HG03175 (cell line): ENCODE results near the gene LIF.
"Not testable (repeated sequence)": the region's sequence is repeated elsewhere in the genome, so short reads cannot be mapped to it uniquely, and the experiment has no call there.

ENCODE experiments used
- ATAC-seq: cut with Tn5 transposase; IDR thresholded peaks from one replicate; pipeline ENCODE4 v1.9.1; 2021; ENCODE audit warnings: mild to moderate bottlenecking, moderate library complexity; ENCODE audit not compliant: unreplicated experiment

LIF gene

DNA sequence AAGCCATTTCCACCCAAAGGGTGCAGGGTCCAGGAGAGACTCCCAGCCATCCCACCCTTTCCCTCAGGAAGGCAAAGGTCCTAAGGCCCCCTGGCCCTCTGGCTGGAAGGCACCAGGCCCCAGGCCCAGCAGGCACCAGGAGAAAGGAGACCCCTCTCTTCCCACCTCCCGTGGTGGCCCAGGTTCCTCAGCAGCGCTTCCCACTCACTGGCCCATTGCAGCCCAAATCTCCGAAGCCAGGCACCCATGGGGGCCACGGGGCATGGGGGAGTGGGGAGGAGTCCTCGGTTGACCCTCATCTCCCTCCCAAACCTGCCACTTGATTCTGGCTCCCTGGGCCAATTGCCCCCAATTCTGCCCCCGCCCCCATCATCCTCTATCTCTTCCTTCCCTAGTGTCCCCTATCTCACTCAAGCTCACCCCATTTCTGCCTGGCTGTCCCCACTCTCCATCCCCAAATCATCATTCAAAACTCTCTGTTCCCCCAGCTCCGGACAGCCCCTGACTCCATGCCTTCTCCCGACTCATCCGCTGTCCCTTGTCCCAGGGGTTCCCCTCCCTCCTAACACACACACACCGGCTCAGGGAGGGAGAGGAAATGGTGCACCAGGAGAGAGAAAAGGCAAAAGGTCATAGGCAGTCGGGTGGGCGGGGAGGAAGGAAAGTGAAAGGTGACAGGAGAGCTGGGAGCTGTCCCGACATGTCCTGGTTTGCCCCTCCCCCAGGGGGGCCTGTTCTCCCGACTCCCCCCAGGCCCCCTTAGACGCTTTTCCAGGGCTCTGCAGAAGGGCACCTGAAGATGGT, 1.2 kb downstream of the LIF start:
- no peak for ATAC-seq

DNA sequence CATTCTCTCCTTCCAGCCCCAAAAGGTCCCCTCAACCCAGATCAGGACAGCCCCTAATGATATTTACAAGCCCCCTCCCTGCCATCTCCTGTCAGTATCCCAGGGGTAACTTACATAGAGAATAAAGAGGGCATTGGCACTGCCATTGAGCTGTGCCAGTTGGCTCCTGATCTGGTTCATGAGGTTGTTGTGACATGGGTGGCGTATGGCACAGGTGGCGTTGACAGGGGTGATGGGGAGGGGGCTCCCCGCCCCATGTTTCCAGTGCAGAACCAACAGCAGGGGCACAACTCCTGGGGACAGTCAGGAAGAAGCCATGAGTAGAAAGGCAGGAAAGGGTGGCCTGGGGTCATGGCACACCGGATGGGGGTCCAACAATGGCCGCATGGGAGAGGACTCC, 1.9 kb downstream of the LIF start:
- ATAC-seq, result no peak

DNA sequence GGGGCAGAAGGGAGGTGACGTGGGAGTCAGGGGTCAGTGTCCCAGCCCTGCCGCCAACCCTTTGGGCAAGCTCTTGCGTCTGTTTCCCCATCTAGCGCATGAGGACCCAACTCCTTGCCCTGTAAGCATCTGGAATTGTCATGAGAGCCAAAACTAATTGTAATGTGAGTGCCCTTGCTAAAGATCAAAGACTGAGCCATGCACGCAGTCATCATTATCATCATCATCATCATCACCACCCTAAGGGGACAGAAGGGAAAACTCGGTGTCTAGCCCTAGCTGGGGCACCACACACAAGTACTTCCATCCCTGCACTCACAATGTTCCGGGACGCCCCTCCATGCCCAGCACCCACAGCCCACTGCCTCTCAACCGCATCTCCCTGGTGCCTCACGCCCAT, 2.5 kb downstream of the LIF start:
- no peak for ATAC-seq

DNA sequence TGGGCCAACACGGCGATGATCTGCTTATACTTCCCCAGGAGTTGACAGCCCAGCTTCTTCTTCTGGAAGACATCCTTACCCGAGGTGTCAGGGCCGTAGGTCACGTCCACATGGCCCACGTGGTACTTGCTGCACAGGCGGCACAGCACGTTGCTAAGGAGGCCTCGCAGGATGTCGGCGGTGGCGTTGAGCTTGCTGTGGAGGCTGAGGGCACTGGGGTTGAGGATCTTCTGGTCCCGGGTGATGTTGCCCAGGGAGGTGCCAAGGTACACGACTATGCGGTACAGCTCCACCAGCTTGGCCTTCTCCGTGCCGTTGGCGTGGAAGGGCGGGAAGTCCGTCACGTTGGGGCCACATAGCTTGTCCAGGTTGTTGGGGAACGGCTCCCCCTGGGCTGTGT, 2.9 kb downstream of the LIF start:
- no peak for ATAC-seq

DNA sequence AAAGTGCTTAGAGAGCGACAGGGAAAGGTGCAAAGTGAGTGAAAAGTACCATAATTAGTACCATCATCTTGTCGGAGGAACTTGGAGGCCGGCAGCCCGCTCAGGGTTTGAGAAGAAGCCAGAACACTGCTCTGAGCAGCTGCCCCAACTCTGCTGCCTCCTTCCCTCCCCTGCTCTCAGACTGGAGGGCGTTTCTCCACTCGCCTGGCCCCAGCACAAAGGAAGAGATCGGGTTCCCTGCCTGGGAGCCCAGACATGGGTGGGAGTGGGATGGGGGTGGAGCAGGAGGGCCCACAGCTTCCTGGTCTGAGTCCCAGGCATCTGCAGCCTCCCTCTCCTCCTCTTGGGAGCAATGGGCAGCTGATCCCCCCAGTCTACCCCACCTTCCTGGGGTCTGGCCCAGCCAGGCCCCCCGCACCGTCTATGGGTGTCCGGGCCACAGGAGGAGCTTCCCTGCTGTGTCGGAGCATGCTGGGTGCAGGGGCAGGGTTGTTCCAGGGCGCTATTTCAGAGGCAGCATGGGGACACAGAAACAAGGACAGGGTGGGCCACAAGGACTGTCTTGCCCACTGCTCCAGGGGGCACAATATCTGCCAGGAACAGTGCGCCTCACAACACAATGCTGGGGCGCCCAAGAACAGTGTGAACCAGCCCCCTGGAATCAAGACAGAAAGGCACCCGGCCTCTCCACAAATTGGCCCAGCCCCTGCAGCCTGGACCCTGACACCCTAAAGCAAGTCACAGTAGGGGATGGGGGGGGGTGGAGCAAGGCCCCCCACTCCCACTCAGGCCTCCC, 4.8 kb downstream of the LIF start:
- no peak for ATAC-seq

DNA sequence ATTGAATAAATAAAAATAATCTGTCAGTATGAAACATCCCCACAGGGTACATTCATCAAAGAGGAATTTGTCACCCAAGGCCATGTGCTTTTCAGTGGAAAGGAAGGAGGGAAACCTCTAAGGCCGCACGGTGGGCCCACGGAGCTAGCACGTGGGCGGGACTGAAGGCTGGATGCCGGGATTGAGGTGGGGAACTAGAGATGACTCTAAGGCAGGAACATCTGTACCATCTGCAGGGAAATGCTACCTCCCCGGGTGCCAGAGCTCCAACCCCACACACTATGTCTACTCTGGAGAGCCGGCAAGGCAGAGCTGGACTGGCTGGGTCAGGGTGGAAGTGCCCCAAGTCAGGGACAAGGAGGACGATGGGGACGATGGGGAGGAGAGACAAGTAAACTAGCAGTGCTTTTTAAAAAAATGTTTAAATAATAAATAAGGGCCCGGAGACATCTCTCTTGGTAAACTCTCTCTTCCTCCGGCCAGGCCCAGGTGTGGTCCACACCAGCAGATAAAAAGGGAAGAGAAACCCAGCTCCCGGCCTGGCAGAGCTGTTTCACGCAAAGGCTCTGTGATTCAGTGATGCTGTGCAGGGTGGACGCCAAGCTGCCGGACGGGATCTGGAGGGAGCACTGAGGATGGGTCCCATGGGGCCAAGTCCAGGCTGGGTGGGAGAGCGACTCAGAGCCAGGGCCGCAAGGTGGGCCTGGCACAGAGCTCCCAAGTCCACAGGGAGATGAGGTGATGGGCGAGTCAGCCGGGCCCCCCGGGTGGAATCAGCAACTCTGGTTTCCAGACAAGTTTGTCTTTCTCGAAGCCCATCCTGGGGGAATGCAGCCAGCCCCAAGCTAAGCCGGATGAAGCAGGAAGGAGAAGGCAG, 5.8 kb downstream of the LIF start:
- ATAC-seq, result no peak

DNA sequence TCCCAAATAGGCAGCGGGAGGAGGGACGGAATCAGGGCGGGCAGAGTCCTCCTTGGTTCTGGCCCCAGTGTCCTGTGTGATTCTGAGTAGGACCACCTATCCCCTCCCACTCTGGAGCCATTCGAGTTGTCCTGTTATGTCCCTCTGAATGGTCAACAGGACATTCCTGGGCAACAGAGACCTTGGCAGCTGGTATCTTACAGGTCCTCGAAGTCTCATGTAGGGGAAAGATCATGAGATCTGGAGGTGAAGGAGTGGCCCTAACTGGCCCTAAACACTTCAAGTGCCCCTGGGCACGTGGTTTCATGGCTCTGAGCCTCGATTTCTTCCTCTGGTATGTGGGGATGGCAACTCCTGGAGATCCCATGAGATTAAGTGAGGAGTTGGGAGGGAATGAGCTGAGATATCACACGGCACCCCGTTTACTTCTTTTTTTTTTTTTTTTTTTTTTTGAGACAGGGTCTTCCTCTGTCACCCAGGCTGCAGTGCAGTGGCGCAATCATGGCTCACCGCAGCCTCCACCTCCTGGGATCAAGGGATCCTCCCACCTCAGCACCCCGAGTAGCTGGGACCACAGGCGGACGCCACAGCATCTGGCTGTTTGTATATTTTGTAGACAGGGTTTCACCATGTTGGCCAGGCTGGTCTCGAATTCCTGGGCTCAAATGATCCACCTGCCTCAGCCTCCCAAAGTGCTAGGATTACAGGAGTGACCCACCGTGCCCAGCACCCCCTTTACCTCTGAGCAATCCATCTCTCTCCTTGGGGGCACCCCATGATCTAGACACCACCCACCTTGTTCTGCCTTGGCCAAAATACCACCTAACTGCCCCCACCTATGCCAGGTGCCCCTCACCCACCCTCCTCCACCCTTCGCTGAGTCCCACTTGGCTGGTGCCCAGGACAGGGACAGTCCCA, 6.8 kb downstream of the LIF start:
- no peak for ATAC-seq

DNA sequence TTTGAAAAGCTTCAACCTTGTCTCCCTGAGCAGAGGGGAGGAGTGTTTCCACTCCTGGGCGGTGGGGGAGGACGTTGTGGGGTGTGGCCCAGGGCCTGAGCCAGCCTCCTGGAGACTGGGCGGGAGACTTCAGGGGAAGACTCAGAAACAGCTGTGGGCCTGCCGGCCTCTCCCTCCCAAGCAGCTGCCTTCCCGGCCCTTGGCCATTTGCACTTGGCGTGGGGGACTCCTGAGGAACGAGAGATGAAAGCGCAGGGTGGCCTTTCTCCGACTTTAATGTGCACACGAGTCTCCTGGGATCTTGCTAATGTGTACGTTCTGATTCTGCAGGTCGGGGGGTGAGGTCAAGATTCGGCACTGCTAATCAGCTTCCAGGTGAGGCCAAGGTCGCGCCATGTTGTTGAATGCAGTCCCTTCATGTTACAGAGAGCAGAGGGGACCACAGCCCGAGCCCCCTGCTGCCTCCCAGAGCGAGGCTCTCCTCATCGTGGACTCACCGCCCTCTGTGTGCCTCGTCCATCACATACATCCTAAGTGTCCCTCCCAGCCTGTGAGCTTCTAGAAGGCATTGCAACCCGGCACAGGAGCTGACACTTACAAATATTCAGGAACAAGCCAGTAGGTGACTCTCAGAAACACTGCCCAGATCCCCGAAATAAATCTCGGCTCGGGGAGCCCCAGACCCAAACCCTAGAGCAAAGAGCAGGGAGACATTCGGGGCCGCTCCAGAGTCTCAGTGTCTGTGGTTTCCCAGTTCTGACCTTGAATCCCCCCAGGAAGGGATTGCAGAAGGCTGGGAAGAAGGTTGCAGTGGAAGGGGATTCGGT, 7.7 kb downstream of the LIF start:
- no peak for ATAC-seq

DNA sequence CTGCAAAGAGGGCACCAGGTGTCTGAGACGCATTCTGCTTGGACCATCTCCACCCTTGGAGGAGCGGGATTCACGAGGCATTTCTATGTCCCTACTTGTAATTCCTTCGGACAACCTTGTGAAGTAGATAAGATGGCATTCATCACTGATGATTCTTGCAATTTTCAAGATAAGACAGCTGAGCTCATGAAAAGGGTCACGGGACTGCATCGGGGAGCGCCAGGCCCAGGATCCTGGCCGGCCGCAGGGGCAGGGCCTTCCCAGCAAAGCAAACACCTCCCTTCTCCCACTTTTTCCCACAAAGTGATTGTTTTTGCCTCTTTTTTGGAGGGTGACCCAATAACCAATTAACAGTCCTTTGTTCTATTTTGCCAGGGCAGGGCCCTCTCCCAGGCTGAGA, 8.4 kb downstream of the LIF start:
- no peak for ATAC-seq

DNA sequence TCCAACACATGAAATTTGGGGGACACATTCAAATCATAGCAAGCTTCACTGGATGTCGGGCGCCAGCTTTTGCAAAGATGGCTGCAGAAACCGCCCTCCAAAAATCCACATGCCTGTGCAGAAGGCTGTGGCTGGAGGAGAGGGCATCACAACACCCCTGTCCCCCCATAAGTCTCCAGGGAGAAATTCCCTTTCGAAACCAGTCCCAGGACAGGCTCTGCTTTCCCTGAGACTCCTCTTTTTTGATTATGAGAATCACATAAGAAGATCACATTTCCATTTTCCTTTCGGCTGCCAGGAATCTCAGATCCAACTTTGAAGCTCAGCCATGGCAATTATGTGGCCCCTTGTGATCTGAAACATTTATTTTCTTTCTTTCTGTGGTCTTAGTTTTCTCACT, 9.7 kb downstream of the LIF start:
- no peak for ATAC-seq

DNA sequence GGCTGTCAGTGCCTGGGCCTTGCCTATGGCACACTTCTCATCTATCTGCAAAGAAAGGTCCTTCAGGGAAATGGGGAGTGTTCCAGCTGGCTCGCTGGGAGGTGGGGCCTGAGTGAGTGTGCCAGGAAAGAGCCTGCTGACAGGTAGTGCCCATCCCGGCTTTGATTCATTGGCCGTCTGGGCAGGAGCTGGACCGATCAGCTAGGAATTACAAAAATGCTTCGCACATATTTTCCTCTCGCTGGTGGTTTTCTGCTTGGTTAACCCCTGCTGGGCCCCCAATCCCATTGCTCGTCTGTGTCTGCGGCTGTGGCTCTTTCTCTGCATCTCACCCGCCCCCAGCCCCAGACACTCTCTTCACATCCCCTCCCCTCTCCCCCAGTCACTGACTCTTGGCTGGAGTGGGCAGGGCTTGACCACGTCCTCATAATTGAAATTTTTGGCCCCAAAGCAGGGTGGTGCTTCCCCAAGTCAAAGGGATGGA, 10.8 kb downstream of the LIF start:
- no peak for ATAC-seq

DNA sequence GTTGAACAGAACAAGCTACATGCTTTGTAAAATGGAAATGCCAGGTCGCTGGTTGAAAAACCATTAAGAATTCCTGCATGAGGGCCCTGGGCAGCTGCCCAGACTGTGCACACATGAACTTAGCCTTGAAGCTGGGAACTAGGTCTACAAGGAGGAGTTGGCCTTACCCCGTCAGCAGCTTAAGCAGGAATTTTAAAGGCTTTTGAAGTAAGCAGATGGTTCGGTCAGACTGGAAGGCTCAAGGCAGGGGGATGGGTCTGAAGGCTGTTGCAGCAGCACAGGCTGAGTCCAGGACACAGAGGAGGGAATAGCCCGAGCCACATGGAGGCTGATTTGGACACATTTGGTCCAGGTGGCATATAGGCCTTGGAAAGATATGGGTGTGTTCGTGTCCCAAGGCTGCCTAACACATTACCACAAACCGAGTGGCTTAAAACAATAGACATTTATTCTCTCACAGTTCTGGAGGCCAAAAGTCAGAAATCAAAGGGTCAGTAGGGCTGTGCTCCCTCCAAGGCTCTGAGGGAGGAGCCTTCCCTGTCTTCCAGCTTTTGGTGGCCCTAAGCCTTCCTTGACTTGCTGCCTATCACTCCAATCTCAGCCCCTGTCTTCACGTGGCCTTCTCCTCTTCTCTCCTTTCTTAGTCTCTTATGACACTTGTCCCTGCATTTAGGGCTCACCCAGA, 11.6 kb downstream of the LIF start:
- no peak for ATAC-seq

DNA sequence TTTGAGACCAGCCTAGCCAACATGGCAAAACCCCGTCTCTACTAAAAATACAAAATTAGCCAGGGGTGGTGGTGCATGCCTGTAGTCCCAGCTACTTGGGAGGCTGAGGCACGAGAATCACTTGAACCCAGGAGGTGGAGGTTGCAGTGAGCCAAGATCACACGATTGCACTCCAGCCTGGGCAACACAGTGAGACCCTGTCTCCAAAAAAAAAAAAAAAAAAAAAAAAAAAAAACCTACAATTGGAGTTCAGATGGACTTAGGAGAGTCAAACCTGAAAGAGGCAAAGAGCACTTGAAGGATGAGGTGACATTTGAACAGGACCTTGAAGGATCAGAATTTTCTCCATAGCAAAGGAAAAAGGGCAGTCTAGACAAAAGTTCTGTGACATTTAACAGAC, 12.2 kb downstream of the LIF start:
- ATAC-seq, result not testable (repeated sequence)

DNA sequence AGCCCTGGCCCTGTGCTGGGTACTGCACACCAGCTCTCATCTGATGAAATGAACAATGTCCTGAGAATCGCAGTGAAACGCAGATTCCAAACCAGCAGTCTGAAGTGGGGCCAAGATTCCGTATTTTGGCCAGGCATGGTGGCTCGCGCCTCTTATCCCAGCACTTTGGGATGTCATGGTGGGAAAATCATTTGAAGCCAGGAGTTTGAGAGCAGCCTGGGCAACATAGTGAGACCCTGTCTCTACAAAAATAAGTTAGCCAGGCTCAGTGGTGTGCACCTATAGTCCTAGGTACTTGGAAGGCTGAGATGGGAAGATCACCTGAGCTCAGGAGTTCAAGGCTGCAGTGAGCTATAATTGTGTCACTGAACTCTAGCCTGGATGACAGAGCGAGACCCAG, 13.0 kb downstream of the LIF start:
- ATAC-seq, result no peak

DNA sequence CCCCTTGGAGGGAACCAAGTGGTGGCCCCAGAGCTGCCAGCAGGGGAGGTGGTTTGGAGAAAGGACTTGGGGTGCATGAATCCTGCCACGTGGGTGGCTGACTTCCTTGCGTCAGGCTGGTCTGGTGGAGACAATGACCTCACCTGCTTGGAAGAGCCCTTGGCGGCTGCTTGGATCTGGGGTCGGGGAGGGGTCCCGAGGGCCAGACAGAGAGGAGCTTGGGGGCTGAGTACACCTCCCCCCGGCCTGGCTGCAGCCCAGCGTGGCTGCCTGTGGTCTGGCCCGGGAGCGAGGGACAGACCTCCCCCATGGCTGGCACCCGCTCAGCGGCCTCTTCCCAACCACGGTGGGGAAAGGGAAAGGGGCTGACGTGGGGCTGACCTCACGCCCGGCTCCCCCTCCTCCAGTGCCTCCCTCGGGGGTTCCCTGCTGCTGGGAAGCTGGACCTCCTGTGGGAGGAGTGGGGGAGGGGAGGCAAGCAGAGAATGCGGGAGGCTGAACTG, 13.8 kb downstream of the LIF start:
- no peak for ATAC-seq

DNA sequence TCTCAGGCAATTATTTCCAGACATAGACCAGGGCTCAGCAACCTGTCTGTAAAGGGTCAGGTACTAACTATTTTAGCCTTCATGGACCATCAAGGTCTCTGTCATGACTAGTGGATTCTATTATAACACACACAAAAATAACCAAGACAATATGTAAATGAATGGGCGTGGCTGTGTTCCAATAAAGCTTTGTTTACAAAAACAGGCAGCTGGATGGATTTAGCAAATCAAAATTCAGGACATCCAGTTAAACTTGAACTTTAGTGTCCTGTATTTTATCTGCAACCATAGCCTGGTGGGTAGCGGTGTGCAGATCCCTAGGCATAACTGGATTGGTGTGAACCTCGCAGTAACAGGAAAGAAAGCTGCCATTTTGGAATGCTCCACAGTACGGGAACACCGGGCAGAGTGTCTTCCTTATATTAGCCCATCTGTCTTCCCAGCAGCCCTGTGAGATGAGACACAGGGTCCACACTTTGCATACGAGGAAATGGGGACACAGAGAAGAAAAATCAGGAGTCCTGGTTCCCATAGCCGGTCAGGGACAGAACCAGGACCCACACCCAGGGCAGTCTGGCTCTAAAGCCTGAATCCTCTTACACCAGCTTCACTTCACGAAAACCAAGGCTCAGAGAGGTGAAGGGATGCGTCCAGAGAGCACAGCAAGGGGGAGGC, 15.6 kb downstream of the LIF start:
- no peak for ATAC-seq

DNA sequence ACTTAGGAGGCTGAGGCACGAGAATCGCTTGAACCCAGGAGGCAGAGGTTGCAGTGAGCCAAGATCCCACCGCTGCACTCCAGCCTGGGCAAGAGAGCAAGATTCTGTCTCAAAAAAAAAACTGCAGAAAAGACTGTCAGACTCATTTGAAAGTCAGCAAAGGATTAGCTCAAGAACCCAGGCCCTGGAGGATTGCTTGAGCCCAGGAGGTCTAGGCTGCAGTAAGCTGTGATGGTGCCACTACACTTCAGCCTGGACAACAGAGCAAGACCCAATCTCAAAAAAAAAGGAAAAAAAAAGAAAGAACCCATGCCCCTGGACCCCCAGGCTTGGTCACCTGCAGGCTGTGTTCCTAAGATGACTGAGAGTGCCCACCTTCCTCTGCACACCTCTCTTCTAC, 16.2 kb downstream of the LIF start:
- no peak for ATAC-seq
